GM12892 (cell line): ENCODE measurements around the gene ZNF263.

Experiments used
- POLR2A ChIP-seq: IDR thresholded peaks from 2 replicates; pipeline ENCODE4 v1.6.1; 2011; ENCODE audit warnings: low read depth, low read length, control low read depth
- POLR2AphosphoS5 ChIP-seq: IDR thresholded peaks from 2 replicates; pipeline ENCODE4 v1.6.1; 2011; ENCODE audit warnings: low read depth, low read length, control low read depth
- TAF1 ChIP-seq: IDR thresholded peaks from 2 replicates; pipeline ENCODE4 v1.6.1; 2011; ENCODE audit warnings: low read depth, mild to moderate bottlenecking, control low read depth, low read length, borderline replicate concordance

GRCh38 chr16:3256146-3256865 lies 27.0 kb upstream of the ZNF263 start, which contains the start of gene MEFV:
- TF ChIP-seq POLR2A = no peak
- TF ChIP-seq POLR2AphosphoS5 = no peak
- TF ChIP-seq TAF1 = no peak
